ENCODE data around the gene CHCHD3. TPM values are rescaled to one million over a fixed set of nuclear protein-coding genes. Genes with fewer than 3 reads are reported as not detected.

The CHCHD3 gene
- total RNA-seq, 2 experiments from 2014 or later: 39.0 to 41.5 TPM

DNA sequence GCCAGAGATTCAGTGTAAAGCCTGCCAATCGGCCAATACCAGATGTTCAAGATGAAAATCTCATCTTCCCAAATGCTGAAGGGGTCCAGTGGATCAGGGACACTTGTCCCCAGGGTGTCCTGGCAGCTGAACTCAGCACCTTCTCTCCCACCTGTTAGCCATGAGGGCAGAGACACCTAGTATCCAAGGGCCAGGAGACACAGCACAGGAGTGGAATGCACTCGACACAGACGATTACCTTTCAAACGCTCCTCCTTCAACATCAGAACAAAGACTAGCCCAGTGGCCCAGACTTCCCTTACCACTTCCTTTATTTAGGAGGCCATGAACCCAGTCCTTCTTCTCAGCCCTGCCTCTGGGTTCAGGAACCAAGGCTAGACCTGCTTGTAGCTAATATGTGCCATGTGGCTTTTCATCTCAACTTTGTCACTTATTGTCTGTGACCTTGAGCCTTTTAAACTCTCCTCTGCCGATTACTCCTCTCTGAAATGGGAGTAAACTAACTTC is 325.4 kb downstream of the CHCHD3 start:
- ChIA-PET CTCF (no interaction called here), POLR2A (no interaction called here)
- peaks cover 2% of the 10 kb centered on the region for H3K4me1 Mint-ChIP-seq
- no peak for DNase-seq
- no peak overlapping the region for H3K4me3 Mint-ChIP-seq
- H3K27ac Mint-ChIP-seq: no peak overlapping the region
- no peaks in the 10 kb centered on the region for H3K36me3 Mint-ChIP-seq (ENCODE audit: low read depth)
- H3K9me3 Mint-ChIP-seq: no peaks in the 10 kb centered on the region
- peaks cover 4% of the 10 kb centered on the region for H3K27me3 Mint-ChIP-seq

DNA sequence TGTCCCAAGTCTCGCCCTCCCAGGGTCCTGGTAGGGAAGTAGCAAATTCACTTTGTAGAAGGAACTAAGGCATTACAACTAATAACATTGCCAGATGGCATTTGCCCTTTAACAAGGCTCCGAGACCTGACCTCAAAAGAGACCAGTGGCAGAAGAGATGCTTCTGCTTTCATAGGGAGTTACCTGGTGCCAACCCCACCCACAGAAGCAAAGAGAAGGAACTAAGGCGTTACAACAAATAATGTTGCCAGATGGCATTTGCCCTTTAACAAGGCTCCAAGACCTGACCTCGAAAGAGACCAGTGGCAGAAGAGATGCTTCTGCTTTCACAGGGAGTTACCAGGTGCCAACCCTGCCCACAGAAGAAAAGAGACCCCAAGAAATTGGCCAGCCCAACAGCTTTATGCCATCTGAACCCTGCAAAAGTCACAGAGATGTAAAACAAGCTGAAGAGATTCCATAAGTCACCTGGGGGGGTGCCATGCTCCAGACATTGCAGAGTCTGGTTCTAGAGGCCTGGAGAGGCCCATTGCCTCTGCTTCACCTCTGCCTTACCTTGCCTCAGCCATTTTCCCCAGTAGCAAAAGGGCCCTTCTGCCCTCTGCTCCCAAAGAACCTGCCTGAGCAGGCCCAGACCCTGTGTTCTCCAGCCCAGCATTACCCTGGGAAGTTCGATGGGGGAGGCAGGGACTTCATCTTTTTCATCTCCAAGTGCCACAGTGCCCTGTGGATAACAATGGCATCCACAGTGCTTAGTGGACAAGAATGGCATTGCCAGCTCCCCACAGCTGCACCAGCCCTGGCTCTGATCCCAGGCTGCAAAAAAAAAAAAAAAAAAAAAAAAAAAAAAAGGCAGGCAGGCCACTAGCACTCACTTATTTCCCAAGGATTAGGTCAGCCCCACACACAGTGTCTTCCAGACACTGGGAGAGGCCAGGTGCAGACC is 326.1 kb downstream of the CHCHD3 start:
- Mint-ChIP-seq H3K4me3 (no peak overlapping the region), H3K27me3 (peaks cover 4% of the 10 kb centered on the region), H3K36me3 (ENCODE audit: low read depth) (no peaks in the 10 kb centered on the region), H3K9me3 (no peaks in the 10 kb centered on the region), H3K4me1 (peaks cover 2% of the 10 kb centered on the region), H3K27ac (no peak overlapping the region)
- no peak for DNase-seq
- ChIA-PET CTCF (no interaction called here), POLR2A (no interaction called here)

DNA sequence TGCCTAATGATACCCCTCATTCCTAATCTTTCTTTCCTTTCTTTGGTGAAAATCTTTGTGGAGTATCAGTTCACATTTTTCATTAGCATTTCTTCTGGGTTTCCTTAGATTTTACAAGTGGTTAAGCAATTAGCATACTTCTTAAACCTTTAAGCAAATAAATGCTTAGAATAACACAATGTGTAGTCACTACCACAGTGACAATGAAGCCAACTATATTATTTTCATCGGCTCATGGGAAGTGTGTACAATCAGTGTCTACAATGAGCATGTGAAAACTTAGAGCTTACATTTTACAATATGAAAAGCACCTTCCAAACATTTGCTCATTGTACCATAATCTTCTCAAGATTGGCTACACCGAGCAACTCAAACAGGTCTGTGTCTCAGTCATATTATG is 329.5 kb downstream of the CHCHD3 start:
- DNase-seq: no peak
- POLR2A ChIA-PET: no interaction called here
- Mint-ChIP-seq H3K9me3 (no peaks in the 10 kb centered on the region), H3K4me3 (no peak overlapping the region), H3K4me1 (peaks cover 2% of the 10 kb centered on the region), H3K36me3 (ENCODE audit: low read depth) (no peaks in the 10 kb centered on the region), H3K27ac (no peak overlapping the region), H3K27me3 (peaks cover 7% of the 10 kb centered on the region)
- CTCF ChIA-PET: no interaction called here

DNA sequence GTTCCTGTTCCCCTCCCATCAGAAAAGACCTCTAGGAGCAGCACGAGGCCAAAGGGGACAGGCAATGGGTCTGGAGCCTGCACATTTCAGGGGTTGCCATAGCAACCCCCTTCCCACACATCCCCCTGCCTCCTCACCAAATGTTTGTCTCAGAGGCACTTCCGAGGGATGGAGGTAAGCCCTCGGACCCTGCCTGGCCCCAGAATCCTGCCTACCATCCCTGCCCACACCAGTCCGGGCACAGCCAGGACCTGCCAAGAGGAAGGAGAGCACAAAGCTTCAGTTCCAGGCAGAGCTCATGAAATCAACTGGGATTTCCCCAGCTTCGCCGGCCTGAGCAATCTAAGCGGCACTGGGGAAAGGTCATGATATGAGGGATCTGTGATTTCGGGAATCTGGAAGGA is 330.6 kb downstream of the CHCHD3 start:
- CTCF ChIA-PET: no interaction called here
- Mint-ChIP-seq H3K27ac (no peak overlapping the region), H3K4me3 (no peak overlapping the region), H3K9me3 (no peaks in the 10 kb centered on the region), H3K4me1 (no peaks in the 10 kb centered on the region), H3K36me3 (ENCODE audit: low read depth) (no peaks in the 10 kb centered on the region), H3K27me3 (peaks cover 7% of the 10 kb centered on the region)
- DNase-seq: no peak
- POLR2A ChIA-PET: no interaction called here

DNA sequence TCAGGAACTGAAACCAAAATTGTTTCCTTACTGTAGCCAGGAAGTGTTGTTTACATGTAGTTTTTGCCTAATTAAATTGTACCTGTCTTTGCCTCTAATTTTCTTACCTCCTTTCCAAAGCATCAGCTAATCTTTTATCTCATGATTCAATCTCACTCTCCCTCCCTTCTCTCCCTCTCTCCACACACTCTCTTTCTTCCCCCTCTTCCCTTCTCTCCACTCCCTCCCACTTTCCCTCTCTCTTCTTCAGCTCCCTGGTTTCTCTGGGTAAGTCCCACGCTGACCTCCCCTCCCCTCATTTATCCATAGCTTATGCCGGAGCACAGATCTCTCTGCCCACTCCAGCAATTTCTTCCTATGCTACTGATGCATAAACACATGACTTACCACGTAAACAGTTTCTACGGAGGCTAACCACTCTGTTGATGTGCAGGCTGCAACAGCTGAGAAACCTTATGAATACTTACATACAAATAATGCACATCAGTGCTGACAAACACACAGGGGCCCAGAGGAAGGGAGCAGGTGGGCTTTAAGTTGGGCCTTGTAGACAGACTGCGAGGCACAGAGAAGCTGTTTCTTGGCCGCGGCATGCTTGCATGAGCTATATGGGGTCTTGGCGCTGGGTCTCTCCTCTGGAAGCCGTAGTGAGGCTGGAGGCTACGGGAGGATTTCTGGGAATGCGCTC is 331.2 kb downstream of the CHCHD3 start:
- CTCF ChIA-PET: no interaction called here
- no peaks in the 10 kb centered on the region for H3K4me1 Mint-ChIP-seq
- no peak overlapping the region for H3K27ac Mint-ChIP-seq
- no peaks in the 10 kb centered on the region for H3K36me3 Mint-ChIP-seq (ENCODE audit: low read depth)
- H3K9me3 Mint-ChIP-seq: no peaks in the 10 kb centered on the region
- H3K4me3 Mint-ChIP-seq: no peak overlapping the region
- H3K27me3 Mint-ChIP-seq: peaks cover 7% of the 10 kb centered on the region
- POLR2A ChIA-PET: no interaction called here
- DNase-seq: no peak

DNA sequence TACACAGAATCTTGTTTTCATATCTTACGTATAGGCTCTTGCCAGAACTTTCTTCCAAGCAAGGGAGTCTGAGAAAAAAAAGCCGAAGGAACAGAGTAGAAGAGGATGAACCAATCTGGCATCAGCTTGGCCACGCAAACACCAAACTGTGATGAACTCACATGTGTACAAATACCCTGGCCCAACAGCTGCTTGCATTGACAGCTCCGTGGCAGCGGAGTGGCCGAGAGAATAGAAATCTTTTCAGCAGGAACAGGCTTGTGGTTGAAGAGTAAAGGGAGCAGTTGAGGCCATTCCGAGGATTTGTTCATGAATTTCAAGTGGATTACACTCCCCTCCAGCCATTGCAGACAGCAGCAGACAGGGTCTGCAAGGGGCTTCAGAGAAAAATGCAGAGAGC is 331.8 kb downstream of the CHCHD3 start:
- POLR2A ChIA-PET: no interaction called here
- H3K4me3 Mint-ChIP-seq: no peak overlapping the region
- H3K9me3 Mint-ChIP-seq: no peaks in the 10 kb centered on the region
- no peaks in the 10 kb centered on the region for H3K4me1 Mint-ChIP-seq
- no peak overlapping the region for H3K27ac Mint-ChIP-seq
- peaks cover 7% of the 10 kb centered on the region for H3K27me3 Mint-ChIP-seq
- no peak for DNase-seq
- CTCF ChIA-PET: no interaction called here
- H3K36me3 Mint-ChIP-seq (ENCODE audit: low read depth): no peaks in the 10 kb centered on the region

DNA sequence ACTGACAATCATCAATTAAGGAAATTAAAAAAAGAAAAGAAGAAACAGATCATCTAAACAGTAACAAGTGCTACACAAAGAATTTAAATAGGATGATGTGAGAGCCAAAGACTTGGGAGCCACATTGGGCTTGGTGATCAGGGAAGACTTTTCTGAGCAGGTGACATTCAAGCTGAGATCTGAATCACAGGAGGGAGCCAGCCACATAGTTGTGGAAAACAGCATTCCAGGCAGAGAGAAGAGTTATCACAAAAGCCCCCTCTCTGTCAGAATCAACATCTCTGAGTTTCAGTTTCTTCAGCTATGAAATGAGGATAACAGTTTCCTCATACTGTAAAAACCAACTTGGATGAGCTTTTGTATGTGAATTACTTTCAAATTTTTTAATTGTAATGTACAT is 336.4 kb downstream of the CHCHD3 start:
- ChIA-PET POLR2A (no interaction called here), CTCF (no interaction called here)
- no peak for DNase-seq
- Mint-ChIP-seq H3K36me3 (ENCODE audit: low read depth) (no peaks in the 10 kb centered on the region), H3K27me3 (peaks cover 9% of the 10 kb centered on the region), H3K9me3 (no peaks in the 10 kb centered on the region), H3K27ac (no peak overlapping the region), H3K4me3 (no peak overlapping the region), H3K4me1 (no peaks in the 10 kb centered on the region)

GRCh38 chr7:132743974-132744373 is 337.9 kb downstream of the CHCHD3 start:
- DNase-seq: no peak

DNA sequence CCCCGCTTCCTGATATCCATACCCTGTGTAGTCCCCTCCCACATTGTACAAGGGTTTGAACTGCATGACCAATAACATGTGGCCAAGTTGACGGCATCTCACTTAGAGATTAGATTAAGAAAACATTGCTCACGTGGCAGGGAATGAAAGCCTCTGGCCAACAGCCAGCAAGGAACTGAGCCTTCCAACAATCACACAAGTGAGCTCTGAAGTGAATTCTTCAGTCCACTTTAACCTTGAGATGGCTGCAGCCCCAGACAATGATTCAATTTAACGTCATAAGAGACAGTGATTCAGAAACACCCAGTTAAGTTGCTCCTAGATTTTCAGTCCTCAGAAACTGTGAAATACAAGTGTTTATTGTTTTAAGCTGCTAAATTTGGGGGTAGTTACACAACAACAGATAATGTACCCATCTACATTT is 339.7 kb downstream of the CHCHD3 start:
- H3K36me3 Mint-ChIP-seq (ENCODE audit: low read depth): no peaks in the 10 kb centered on the region
- no peak overlapping the region for H3K4me3 Mint-ChIP-seq
- ChIA-PET POLR2A (no interaction called here), CTCF (no interaction called here)
- no peaks in the 10 kb centered on the region for H3K9me3 Mint-ChIP-seq
- DNase-seq: no peak
- H3K4me1 Mint-ChIP-seq: no peaks in the 10 kb centered on the region
- no peak overlapping the region for H3K27ac Mint-ChIP-seq
- peaks cover 16% of the 10 kb centered on the region for H3K27me3 Mint-ChIP-seq

More at GRCh38 chr7:132743974-132744373, 337.9 kb downstream of the CHCHD3 start:
- ChIA-PET CTCF (no interaction called here), POLR2A (no interaction called here)
- H3K27ac Mint-ChIP-seq: no peak overlapping the region
- H3K36me3 Mint-ChIP-seq (ENCODE audit: low read depth): no peaks in the 10 kb centered on the region
- peaks cover 14% of the 10 kb centered on the region for H3K27me3 Mint-ChIP-seq
- H3K4me1 Mint-ChIP-seq: no peaks in the 10 kb centered on the region
- H3K9me3 Mint-ChIP-seq: no peaks in the 10 kb centered on the region
- H3K4me3 Mint-ChIP-seq: no peak overlapping the region

DNA sequence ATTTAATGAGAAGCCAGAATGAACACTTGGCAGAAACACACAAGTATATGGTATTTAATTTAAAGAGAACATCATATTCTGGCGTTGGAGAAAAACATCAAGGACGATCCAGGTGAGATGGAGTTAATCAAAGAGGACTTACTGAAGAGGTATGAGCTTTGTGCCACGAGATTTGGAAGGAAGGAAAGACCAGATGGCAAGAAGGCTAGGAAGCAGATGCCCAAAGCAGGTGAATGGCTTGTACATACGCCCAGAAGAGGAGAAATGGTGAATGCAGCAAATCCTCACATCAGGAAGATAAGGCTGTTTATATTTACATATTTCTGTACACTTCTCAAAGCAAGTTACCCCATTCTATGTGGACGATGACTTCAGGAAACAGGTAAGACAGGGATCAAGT is 341.7 kb downstream of the CHCHD3 start:
- Mint-ChIP-seq H3K27ac (no peak overlapping the region), H3K9me3 (no peaks in the 10 kb centered on the region), H3K36me3 (ENCODE audit: low read depth) (no peaks in the 10 kb centered on the region), H3K27me3 (peaks cover 16% of the 10 kb centered on the region), H3K4me3 (no peak overlapping the region), H3K4me1 (no peaks in the 10 kb centered on the region)
- ChIA-PET CTCF (no interaction called here), POLR2A (no interaction called here)
- no peak for DNase-seq

- DNase-seq: no peak
- Mint-ChIP-seq H3K27ac (no peak overlapping the region), H3K4me3 (no peak overlapping the region), H3K36me3 (ENCODE audit: low read depth) (no peaks in the 10 kb centered on the region), H3K4me1 (no peaks in the 10 kb centered on the region), H3K27me3 (peaks cover 16% of the 10 kb centered on the region), H3K9me3 (no peaks in the 10 kb centered on the region)
- POLR2A ChIA-PET: no interaction called here
- CTCF ChIA-PET: no interaction called here
Measured at GRCh38 chr7:132739271-132739955, 342.5 kb downstream of the CHCHD3 start.

GRCh38 chr7:132738254-132738653 is 343.6 kb downstream of the CHCHD3 start:
- Mint-ChIP-seq H3K27me3 (peaks cover 16% of the 10 kb centered on the region), H3K4me3 (no peak overlapping the region), H3K36me3 (ENCODE audit: low read depth) (no peaks in the 10 kb centered on the region), H3K9me3 (no peaks in the 10 kb centered on the region), H3K4me1 (peaks cover 4% of the 10 kb centered on the region), H3K27ac (no peak overlapping the region)
- no peak for DNase-seq
- ChIA-PET CTCF (no interaction called here), POLR2A (no interaction called here)

DNA sequence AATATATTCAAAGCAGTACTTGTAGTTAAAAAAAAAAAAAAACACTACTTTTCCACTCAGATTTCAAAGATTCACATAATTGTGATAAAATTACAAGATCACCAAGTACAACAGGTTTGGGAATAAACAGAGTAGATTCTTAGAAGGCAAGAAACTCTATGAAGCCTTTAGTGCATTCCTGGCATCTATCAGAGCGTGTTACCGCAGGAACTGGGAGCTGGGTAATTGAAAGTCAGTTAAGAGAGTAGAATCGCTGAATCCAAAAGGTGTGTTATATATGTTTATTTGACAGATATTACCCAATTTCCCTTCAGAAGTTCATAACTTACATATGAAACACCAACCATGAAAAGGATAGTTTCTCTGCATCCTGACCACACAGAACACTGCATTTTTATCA is 346.4 kb downstream of the CHCHD3 start:
- H3K9me3 Mint-ChIP-seq: no peaks in the 10 kb centered on the region
- ChIA-PET POLR2A (no interaction called here), CTCF (no interaction called here)
- H3K4me1 Mint-ChIP-seq: peaks cover 4% of the 10 kb centered on the region
- no peak overlapping the region for H3K27ac Mint-ChIP-seq
- no peak overlapping the region for H3K4me3 Mint-ChIP-seq
- peaks cover 9% of the 10 kb centered on the region for H3K27me3 Mint-ChIP-seq
- DNase-seq: no peak
- H3K36me3 Mint-ChIP-seq (ENCODE audit: low read depth): no peaks in the 10 kb centered on the region

Data from activated CD4-positive, alpha-beta memory T cell treated with anti-CD3 and anti-CD28 coated beads, Interleukin-2, amount 10 ng/mL, durations not matched to agents 7 days and 5 days (primary cell).